ENCODE measurements around the gene KCNJ8. TPM values are rescaled to one million over a fixed set of nuclear protein-coding genes. Genes with fewer than 3 reads are reported as not detected.
"Not testable (repeated sequence)": the region's sequence is repeated elsewhere in the genome, so short reads cannot be mapped to it uniquely, and the experiment has no call there.

KCNJ8 gene
- total RNA-seq, 4 donors from 2014 or later = 5.4 to 47.1 (median 12.6) TPM

DNA sequence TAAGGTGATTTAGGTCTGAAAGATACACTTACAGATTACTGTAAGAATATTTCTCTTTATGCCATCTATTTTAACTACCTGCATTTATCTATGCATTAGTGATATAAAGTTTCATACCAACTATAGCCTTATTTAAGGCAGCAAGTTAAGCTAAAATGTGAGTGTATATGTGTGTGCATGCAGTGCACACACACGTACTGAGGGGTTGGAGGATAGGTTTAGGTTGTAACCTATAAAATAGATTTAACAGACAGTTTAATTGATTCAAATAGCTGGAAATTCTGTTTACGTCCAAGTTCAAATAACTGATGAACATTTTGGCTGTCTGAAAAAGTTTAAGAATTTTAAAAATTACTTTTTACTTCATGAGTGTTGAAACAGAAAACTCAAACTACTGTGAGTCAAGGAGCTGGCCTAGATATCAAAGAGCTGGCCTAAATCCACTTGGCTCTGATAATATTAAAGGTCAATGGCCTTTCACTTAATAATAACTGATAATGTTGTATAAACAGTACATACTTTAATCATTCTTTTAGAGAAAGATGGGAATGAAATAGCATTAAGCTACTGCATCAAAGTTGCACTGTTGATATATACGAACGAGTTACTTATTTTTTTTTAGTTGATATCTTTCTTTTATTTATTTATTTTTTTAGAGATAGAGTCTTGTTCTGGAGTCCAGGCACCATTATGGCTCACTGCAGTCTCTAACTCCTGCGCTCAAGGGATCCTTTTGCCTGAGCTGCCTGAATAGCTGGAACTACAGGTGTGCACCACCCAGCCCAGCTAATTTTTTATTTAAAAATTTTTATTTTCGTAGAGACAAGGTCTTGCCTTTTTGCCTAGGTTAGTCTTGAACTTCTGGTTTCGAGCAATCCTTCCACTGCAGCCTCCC, 13.8 kb upstream of the KCNJ8 start:
- no peak overlapping the region for H3K4me3 ChIP-seq
- DNase-seq = no peak
- ATAC-seq = no peak
- no peak overlapping the region for H3K27ac ChIP-seq
- intact Hi-C loops (cut with DNase I; ENCODE audit: low total_unique reads) (no loop called here), in situ Hi-C loops (cut with MboI; ENCODE audit: low sequenced_read_pairs in 4 of 4) (no loop called here)
- H3K36me3 ChIP-seq = no peaks in the 10 kb centered on the region
- no peaks in the 10 kb centered on the region for H3K9me3 ChIP-seq
- no peaks in the 10 kb centered on the region for H3K27me3 ChIP-seq
- H3K4me1 ChIP-seq = no peaks in the 10 kb centered on the region
- TF ChIP-seq, protein P1, sequence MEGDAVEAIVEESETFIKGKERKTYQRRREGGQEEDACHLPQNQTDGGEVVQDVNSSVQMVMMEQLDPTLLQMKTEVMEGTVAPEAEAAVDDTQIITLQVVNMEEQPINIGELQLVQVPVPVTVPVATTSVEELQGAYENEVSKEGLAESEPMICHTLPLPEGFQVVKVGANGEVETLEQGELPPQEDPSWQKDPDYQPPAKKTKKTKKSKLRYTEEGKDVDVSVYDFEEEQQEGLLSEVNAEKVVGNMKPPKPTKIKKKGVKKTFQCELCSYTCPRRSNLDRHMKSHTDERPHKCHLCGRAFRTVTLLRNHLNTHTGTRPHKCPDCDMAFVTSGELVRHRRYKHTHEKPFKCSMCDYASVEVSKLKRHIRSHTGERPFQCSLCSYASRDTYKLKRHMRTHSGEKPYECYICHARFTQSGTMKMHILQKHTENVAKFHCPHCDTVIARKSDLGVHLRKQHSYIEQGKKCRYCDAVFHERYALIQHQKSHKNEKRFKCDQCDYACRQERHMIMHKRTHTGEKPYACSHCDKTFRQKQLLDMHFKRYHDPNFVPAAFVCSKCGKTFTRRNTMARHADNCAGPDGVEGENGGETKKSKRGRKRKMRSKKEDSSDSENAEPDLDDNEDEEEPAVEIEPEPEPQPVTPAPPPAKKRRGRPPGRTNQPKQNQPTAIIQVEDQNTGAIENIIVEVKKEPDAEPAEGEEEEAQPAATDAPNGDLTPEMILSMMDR (IDR thresholded peaks at IDR 0.05 in 4 of 5, conservative IDR thresholded peaks at IDR 0.05 in 1 of 5) = no peak
- TF ChIP-seq POLR2A (IDR thresholded peaks at IDR 0.05) = no peak

DNA sequence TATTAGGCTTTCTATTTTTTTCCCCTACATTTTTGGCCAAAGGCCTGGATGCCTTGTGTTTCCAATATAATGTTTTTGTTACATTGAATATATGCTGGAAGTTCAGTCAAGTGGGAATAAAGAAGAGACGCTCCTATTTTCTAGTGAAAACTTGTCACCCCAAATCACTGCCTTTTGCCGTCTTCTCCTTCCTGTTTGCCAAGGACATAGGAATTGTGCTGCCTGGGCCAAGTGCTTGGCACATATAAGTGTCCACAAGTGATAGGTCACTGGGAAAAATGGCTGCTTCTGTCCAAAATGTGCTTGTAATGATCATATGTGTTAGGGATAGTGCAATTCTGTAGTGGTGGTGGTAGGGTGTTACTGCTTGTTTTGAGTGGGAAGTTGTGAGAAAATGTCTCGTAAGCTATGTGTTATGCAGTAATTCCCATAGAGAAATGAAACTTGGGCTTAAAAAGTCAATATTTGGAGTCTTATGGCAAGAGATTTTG, 11.6 kb upstream of the KCNJ8 start:
- H3K9me3 ChIP-seq = no peaks in the 10 kb centered on the region
- ATAC-seq (no peak), DNase-seq (no peak)
- H3K27me3 ChIP-seq = no peaks in the 10 kb centered on the region
- in situ Hi-C loops (cut with MboI; ENCODE audit: low sequenced_read_pairs in 4 of 4) = no loop called here
- TF ChIP-seq POLR2A (IDR thresholded peaks at IDR 0.05) = no peak
- TF ChIP-seq, protein P1 (IDR thresholded peaks at IDR 0.05 in 4 of 5, conservative IDR thresholded peaks at IDR 0.05 in 1 of 5) = no peak
- peak overlapping the region in 1 of 4 donors; percentile 1 for H3K27ac ChIP-seq
- no peaks in the 10 kb centered on the region for H3K4me1 ChIP-seq
- H3K36me3 ChIP-seq = no peaks in the 10 kb centered on the region
- no peak overlapping the region for H3K4me3 ChIP-seq
- intact Hi-C loops (cut with DNase I; ENCODE audit: low total_unique reads) = no loop called here

DNA sequence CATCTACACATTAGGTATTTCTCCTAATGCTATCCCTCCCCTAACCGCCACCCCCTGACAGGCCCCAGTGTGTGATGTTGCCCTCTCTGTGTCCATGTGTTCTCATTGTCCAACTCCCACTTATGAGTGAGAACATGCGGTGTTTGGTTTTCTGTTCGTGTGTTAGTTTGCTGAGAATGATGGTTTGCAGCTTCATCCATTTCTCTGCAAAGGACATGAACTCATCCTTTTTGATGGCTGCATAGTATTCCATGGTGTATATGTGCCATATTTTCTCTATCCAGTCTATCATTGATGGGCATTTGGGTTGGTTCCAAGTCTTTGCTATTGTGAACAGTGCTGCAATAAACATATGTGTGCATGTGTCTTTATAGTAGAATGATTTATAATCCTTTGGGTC, 8.2 kb upstream of the KCNJ8 start:
- ATAC-seq; intact Hi-C loops (cut with DNase I; ENCODE audit: low total_unique reads); in situ Hi-C loops (cut with MboI; ENCODE audit: low sequenced_read_pairs in 4 of 4); H3K4me3 ChIP-seq; H3K27ac ChIP-seq; H3K27me3 ChIP-seq; H3K9me3 ChIP-seq; H3K36me3 ChIP-seq; DNase-seq; H3K4me1 ChIP-seq: not testable (repeated sequence)

GRCh38 chr12:21780786-21781185, 6.3 kb upstream of the KCNJ8 start:
- intact Hi-C loops (cut with DNase I; ENCODE audit: low total_unique reads) (no loop called here), in situ Hi-C loops (cut with MboI; ENCODE audit: low sequenced_read_pairs in 4 of 4) (no loop called here)
- Histone ChIP-seq H3K27ac (no peak overlapping the region), H3K9me3 (no peaks in the 10 kb centered on the region), H3K27me3 (no peaks in the 10 kb centered on the region), H3K4me3 (no peak overlapping the region), H3K4me1 (no peaks in the 10 kb centered on the region), H3K36me3 (no peaks in the 10 kb centered on the region)
- no peak for TF ChIP-seq POLR2A (IDR thresholded peaks at IDR 0.05)
- TF ChIP-seq, protein P1 (IDR thresholded peaks at IDR 0.05 in 4 of 5, conservative IDR thresholded peaks at IDR 0.05 in 1 of 5) = no peak
- ATAC-seq (no peak), DNase-seq (no peak)

GRCh38 chr12:21776175-21776574, 1.7 kb upstream of the KCNJ8 start:
- H3K9me3 ChIP-seq = no peaks in the 10 kb centered on the region
- no peak for DNase-seq
- no peak for ATAC-seq
- in situ Hi-C loops (cut with MboI; ENCODE audit: low sequenced_read_pairs in 4 of 4) = no loop called here
- TF ChIP-seq, protein P1 (IDR thresholded peaks at IDR 0.05 in 4 of 5, conservative IDR thresholded peaks at IDR 0.05 in 1 of 5) = no peak
- TF ChIP-seq POLR2A (IDR thresholded peaks at IDR 0.05) = no peak
- no peaks in the 10 kb centered on the region for H3K4me1 ChIP-seq
- peaks cover 0 to 5% (median 5%) of the 10 kb centered on the region in 3 donors for H3K27me3 ChIP-seq
- no peaks in the 10 kb centered on the region for H3K36me3 ChIP-seq
- no peak overlapping the region for H3K4me3 ChIP-seq
- peak overlapping the region; percentile 52 to 72 (median 70) for H3K27ac ChIP-seq
- intact Hi-C loops (cut with DNase I; ENCODE audit: low total_unique reads) = no loop called here

All from gastrocnemius medialis (tissue), 4 donors.